Dermis blood vessel endothelial cell (primary cell): ENCODE results near the gene ADRA2B. TPM values are rescaled to one million over a fixed set of nuclear protein-coding genes. Genes with fewer than 3 reads are reported as not detected.
"Not testable (repeated sequence)": the region's sequence is repeated elsewhere in the genome, so short reads cannot be mapped to it uniquely, and the experiment has no call there.

Experiments
- DNase-seq: peaks from one replicate; pipeline ENCODE4 v3.0.0; 2010
- total RNA-seq: library from RNA; depleted of rRNA; stranded (reverse); fragments of >200 nt; gene quantifications from 2 replicates; pipeline ENCODE4 v1.2.3, GENCODE V29; 2014

Gene ADRA2B
- total RNA-seq, 1 donor from 2014 or later = 0.17 TPM

GRCh38 chr2:96065381-96065930 is 50.9 kb downstream of the ADRA2B start:
- no peak for DNase-seq

- DNase-seq = not testable (repeated sequence)
Observed at GRCh38 chr2:96064760-96065159, 51.6 kb downstream of the ADRA2B start.

GRCh38 chr2:96064047-96064675 is 52.2 kb downstream of the ADRA2B start:
- not testable (repeated sequence) for DNase-seq

GRCh38 chr2:96063116-96063899 is 53.1 kb downstream of the ADRA2B start:
- DNase-seq = peak; percentile 31

Other genes starting within 250 kb of the ADRA2B start
- gene ANKRD36C, start 124.7 kb downstream of the ADRA2B start, total RNA-seq = 38.0 and 56.8 TPM in 2 replicates
- gene GPAT2, start 81.7 kb downstream of the ADRA2B start, total RNA-seq = 5.6 and 30.9 TPM in 2 replicates
- gene ASTL, start 21.9 kb upstream of the ADRA2B start, total RNA-seq = not detected in 2 replicates
- gene DUSP2, start 28.9 kb upstream of the ADRA2B start, total RNA-seq = 0.34 and 0.98 TPM in 2 replicates
- gene STARD7, start 92.3 kb upstream of the ADRA2B start, total RNA-seq = 284 and 301 TPM in 2 replicates
- 24.7 and 32.0 TPM in 2 replicates for gene TMEM127, start 149.4 kb upstream of the ADRA2B start, total RNA-seq
- 72.6 and 120 TPM in 2 replicates for gene CIAO1, start 149.7 kb upstream of the ADRA2B start, total RNA-seq
- gene SNRNP200, start 189.0 kb upstream of the ADRA2B start, total RNA-seq = 56.8 and 113 TPM in 2 replicates
- gene ITPRIPL1, start 208.7 kb upstream of the ADRA2B start, total RNA-seq = 7.0 and 7.7 TPM in 2 replicates
- 7.3 and 32.2 TPM in 2 replicates for gene NCAPH, start 219.2 kb upstream of the ADRA2B start, total RNA-seq